ENCODE measurements around the gene WFIKKN2. TPM values are rescaled to one million over a fixed set of nuclear protein-coding genes. Genes with fewer than 3 reads are reported as not detected.
"Not testable (repeated sequence)": the region's sequence is repeated elsewhere in the genome, so short reads cannot be mapped to it uniquely, and the experiment has no call there.

Gene WFIKKN2
- total and polyA plus RNA-seq, 8 donors = 0.65 to 1.2 (median 1.0) TPM; not detected in 2

GRCh38 chr17:50799582-50799981 is 35.8 kb upstream of the WFIKKN2 start:
- intact Hi-C loops (cut with DNase I) = loop anchor here in 1 of 2 donors (10.0 kb wide), 1 partner anchor 155 kb away; no protein-coding TSS in a partner anchor
- ATAC-seq = no peak
- Histone ChIP-seq H3K27ac (no peak overlapping the region), H3K4me3 (no peak overlapping the region), H3K36me3 (no peaks in the 10 kb centered on the region), H3K9me3 (no peaks in the 10 kb centered on the region), H3K4me1 (no peaks in the 10 kb centered on the region), H3K27me3 (no peaks in the 10 kb centered on the region)
- DNase-seq = no peak
- no peak for TF ChIP-seq CTCF (IDR thresholded peaks at IDR 0.05)

- H3K27ac ChIP-seq = no peak overlapping the region
- H3K4me1 ChIP-seq = no peaks in the 10 kb centered on the region
- no peaks in the 10 kb centered on the region for H3K36me3 ChIP-seq
- intact Hi-C loops (cut with DNase I) = no loop called here
- H3K4me3 ChIP-seq = no peak overlapping the region
- H3K27me3 ChIP-seq = no peaks in the 10 kb centered on the region
- H3K9me3 ChIP-seq = no peaks in the 10 kb centered on the region
- DNase-seq (no peak), ATAC-seq (no peak)
- TF ChIP-seq CTCF (IDR thresholded peaks at IDR 0.05) = no peak
These were observed 35.1 kb upstream of the WFIKKN2 start for GRCh38 chr17:50800196-50800700.

GRCh38 chr17:50802609-50803571 is 32.5 kb upstream of the WFIKKN2 start:
- no peak for TF ChIP-seq CTCF (IDR thresholded peaks at IDR 0.05)
- Histone ChIP-seq H3K36me3 (no peaks in the 10 kb centered on the region), H3K27ac (no peak overlapping the region), H3K4me1 (no peaks in the 10 kb centered on the region), H3K4me3 (no peak overlapping the region), H3K27me3 (no peaks in the 10 kb centered on the region), H3K9me3 (no peaks in the 10 kb centered on the region)
- DNase-seq = no peak
- ATAC-seq = no peak
- intact Hi-C loops (cut with DNase I) = no loop called here

- no peak for TF ChIP-seq CTCF (IDR thresholded peaks at IDR 0.05)
- no peaks in the 10 kb centered on the region for H3K9me3 ChIP-seq
- ATAC-seq (no peak), DNase-seq (no peak)
- no peaks in the 10 kb centered on the region for H3K36me3 ChIP-seq
- no peaks in the 10 kb centered on the region for H3K27me3 ChIP-seq
- H3K4me1 ChIP-seq = no peaks in the 10 kb centered on the region
- no peak overlapping the region for H3K27ac ChIP-seq
- intact Hi-C loops (cut with DNase I) = no loop called here
- H3K4me3 ChIP-seq = no peak overlapping the region
These were observed 31.7 kb upstream of the WFIKKN2 start for GRCh38 chr17:50803676-50804075.

GRCh38 chr17:50804749-50805475 is 30.5 kb upstream of the WFIKKN2 start:
- H3K4me1 ChIP-seq; H3K27ac ChIP-seq; H3K4me3 ChIP-seq; DNase-seq; intact Hi-C loops (cut with DNase I); H3K36me3 ChIP-seq; ATAC-seq; H3K27me3 ChIP-seq; H3K9me3 ChIP-seq: not testable (repeated sequence)

Data from left lung (tissue), 10 donors.